GM18499 (cell line): ENCODE measurements around the gene EPOP.

Experiments
- ATAC-seq: cut with Tn5 transposase; IDR thresholded peaks from one replicate; pipeline ENCODE4 v1.9.1; 2021; ENCODE audit warnings: moderate number of reproducible peaks; ENCODE audit not compliant: insufficient read depth, unreplicated experiment

The EPOP gene

DNA sequence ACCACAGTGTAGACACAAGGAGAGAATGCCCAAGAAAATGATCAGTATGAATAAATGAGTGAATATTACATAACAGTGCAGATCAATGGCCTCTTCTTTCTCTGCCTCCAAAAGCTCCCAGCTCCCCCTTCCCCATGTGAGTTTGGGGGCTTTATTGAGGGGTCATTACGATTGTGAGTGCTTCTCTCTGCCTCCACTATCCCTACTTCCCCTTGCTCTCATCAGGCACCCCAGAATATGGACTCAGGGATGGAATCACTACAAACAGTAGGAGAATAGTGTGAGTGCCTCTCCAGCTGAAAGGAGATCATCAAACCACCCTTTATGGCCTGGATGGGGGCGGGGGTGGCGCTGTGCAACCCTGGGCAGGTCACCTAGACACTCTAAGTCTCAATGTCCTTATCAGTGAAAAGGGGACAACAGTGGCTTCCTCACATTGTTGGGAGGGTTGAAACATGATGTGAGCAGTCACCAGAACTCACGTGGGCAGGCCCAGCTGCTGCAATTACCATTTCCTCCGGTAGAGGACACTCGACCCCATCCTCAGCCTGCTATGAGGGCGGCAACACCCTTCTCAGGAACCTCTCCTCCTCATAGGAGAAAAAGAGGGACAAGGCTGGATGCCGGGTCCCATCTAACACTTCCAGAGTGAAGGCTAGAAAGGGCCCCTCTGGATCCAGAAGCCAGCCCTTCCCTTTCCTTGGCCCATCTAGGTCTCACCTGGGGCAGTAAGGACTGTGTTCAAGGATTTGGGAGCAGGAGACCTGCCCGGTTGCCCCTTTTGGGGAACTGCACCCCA, 2.1 kb upstream of the EPOP start:
- no peak for ATAC-seq

DNA sequence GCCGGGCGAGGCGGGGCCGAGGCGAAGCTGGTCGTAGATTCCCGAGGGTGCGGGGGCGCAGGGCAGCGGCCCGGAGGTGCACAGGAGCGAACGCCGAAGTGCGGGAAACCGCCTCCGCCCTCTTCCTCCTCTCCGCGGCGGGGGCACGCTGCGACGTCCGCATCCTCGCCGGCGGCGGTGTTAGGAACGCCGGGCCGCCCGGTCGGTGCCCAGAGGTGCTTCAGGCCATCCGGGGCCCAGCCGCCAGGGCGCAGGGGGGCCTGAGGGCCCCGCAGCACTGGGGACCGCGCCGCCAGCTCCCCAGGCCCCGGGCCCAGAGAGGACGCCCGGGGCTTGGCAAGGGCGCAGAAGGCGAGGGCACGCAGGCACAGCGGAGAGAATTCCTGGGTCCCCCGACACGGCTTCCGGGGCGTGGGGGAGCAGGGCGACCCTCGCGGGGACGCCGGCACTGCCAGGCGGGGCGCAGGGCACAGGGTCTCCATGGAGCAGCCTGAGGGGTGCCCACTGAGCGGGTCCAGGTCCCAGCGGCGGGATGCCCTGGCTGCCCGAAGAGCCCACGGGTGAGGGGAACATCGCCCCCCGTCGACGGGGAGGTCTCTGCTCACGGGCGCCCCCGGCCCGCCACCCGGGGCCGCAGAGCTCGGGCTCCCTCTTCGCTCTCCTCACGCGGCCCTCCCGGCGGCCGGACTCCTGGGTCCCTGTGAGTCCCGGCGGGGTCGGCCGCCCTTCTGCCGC, 576 bp downstream of the EPOP start:
- ATAC-seq: no peak

- ATAC-seq: no peak
Measured at GRCh38 chr17:38673707-38674013, 1.1 kb downstream of the EPOP start.

- ATAC-seq: no peak
Measured at GRCh38 chr17:38672788-38673706, 1.7 kb downstream of the EPOP start.

DNA sequence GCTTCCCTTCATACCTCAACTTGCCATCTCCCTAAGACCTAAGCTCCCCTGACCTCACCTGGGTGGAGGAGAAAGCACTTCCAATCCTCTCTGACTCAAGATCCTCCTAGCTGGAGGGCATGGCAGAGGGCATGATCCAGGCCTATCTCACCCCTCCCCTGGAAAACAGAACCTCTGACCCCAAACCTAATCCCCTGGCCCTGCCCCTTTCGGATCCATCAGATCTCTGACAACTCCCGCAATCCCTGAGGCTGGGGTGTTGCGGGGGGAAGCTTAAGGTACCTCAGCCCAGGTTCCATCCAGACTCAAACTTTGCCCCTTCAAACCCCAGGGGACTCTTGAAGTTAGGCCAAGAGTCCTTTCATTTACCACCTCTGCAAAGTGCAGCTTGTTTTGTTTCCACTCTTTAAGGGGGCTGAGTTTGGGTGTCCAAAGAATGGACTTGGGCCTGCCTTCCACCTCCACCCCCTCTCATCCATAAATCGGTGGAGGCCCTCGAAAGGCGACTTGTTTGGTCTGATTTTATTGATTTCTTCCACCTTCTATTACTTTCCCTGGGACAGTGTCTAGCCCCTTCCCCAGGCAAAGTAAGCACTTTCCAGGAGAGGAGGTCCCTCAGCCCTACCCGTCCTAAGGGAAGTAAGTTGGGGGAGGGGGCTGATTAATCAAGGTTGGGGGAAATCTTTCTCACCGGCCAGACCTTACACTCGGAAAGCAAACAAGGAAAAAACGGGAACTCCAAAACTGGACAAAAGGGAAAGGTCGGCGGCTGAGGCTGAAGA, 2.6 kb downstream of the EPOP start:
- no peak for ATAC-seq

- no peak for ATAC-seq
Measured at GRCh38 chr17:38669520-38669919, 5.2 kb downstream of the EPOP start.

DNA sequence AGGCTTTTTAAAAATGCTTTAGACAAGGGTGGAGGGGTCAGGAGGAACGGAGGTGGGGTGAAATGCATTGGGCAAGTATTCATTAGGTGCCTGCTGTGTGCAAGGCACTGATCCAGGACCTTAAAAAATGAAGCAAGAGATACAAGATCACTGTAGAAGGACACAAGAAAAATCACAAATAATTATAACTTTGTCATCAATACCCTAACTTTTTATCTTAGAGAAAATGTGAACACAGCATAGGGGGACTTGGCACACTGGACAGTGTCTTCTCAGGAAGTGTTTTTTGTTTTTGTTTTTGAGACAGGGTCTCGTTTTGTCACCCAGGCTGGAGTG, 7.0 kb downstream of the EPOP start:
- ATAC-seq: no peak

DNA sequence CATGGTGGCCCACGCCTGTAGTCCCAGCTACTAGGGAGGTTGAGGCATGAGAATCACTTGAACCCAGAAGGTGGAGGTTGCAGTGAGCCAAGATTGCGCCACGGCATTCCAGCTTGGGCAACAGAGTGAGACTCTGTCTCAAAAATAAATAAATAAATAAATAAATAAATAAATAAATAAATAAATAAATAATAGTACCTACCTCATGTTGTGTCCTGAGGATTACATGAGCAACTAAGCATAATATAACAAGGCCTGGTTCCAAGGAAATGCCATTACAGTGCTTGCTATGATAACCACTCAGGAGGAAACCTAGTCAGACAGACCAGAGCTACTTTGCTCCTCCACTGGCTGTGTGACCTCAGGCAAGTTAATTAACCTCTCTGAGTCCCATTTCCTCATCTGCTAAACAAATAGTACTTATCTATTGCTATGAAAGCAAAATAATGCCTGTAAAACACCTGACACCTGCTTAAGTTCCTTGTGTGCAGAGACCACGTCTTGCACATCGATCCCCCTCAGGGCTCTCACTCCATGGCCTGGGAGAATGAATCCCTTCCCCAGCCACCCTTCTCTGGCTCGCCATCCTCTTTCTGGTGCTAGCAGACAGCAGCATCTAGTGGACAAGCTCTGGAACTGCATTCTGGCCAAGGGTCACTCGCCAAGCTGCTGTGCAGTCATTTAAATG, 7.5 kb downstream of the EPOP start:
- no peak for ATAC-seq

DNA sequence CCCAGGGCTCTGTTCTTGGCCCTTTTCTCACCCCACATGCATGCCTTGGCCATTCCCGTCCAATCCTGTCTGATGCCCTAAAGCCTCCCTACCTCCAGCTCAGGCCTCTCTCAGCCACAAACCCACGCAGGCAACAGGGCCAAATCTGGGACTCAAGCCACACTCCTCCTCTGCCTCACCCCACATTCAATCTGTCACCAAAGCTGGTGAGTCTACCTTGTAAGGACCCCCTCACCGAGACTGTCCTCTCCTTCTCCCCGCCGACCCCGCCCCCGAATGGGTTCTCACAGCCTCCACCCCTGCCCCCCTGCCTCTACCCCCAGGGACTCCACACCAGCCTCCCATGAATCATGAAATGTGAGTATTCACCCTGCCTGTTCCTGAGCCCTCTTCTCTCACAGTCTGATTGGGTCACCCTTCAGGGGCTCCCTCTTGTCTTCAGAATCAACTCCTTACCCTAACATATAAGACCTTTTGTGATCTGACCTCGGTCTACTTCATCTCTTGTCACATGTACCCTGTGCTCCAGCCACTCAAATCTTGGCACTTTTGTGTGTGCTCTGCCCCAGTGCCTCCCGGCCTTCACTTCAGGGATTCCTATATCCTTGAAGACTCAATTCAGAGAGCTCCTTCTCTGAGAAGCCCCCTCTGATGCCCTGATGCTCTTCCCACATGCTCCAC, 10.7 kb downstream of the EPOP start:
- ATAC-seq: no peak

- no peak for ATAC-seq
Measured at GRCh38 chr17:38663125-38663751, 11.5 kb downstream of the EPOP start.

GRCh38 chr17:38660097-38661025, 14.4 kb downstream of the EPOP start:
- no peak for ATAC-seq

DNA sequence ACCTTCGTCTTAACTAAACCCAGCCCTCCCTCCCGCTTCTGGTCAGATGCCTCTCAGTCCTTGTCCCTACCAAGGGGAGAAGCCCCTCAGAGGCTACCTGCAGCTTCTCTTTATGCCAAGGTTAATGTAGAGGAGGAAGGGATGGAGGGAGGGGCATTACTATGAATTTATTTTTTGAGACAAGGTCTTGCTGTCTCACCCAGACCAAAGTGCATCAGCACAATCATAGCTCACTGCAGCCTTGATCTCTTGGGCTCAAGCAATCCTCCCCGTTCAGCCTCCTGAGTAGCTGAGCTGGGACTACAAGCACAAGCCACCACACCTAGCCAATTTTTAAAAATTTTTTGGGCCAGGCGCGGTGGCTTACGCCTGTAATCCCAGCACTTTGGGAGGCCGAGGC, 15.3 kb downstream of the EPOP start:
- ATAC-seq: no peak

GRCh38 chr17:38658741-38659345, 15.9 kb downstream of the EPOP start:
- no peak for ATAC-seq

DNA sequence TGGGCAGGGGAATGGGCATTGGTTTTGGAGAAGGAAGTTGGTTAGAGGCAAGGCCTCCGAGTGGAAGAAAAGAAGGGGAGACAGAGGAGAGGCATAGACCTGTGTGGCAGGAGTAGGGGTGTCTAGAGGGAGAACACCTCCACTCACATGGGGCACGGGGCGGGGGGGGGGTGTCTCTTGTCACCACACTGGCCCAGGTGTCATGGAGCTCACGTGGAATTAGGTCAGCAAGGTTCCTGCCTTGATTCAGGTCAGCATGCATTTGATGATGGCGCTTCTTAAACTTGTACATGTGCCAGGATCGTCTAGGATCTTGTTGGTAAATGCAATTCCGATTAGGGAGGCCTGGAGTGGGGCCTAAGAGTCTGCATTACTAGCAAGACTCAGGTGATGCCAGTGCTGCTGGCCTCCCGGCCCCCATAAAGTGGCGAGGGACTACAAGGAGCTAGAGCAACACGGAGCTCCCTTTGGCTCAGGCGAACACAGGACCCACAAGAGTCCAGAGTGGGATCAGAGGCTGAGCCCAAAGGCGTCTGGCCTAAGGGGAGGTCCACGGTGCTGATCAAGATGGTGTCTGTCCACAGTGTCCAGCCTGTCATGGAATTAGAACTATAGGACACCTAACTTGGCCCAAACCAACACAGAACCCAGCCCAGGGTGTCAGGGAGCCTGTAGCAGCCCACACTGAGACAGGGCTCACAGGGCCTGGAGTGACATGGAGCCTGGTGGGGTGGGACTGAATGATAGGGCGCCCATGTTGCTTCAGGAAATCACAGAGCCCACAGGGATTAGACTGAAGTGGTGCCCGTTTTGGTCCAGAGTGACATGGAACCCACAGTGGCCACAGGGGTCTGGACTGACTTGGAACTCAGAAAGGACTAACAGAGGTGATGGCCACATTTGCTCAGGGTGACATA, 16.7 kb downstream of the EPOP start:
- ATAC-seq: no peak

DNA sequence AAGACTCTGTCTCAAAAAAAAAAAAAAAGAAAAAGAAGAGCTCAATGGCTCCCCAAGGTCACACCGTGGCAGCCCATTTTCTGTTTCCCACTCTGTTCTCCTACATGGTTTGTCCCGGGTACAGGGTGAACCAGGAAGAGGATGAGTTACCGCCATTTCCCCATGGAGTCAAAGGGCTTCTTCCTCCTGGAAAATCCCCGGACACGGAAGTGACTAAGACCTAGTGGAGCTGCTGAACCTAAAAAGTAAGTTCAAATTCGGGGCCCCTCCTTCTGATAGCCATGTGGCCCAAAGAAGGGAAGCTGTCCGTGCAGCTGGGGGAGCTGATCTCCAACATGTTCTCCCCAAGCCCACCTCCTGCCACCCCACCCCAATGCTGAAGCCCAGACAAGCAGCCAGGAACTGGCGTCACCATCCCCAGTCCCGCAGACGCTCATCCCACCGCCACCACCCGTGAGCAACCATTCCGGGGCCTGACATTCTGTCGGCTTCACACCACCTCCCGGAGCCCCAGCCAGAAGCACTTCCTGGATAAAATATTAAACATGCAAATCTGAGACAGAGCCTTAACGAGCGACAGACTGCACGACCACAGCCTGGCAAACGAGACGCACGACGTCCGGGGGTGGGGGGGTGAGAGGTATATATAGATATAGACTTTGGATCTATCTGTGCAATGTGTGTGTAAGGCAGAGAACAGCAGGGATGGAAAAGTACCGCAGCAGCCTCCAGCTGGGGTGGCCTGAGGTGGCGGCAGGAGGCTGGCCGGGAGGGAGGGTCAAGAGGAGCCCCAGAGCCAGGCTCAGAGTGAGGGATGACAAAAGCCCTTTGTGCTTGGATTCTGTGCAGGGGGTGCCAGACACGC, 17.6 kb downstream of the EPOP start:
- no peak for ATAC-seq
